HCT116 (cell line): ENCODE measurements around the gene GNG13.

Experiments used
- CBX3 ChIP-seq: IDR thresholded peaks from 2 replicates; pipeline ENCODE4 v1.6.1; 2012; ENCODE audit warnings: low read depth
- CTCF ChIP-seq, 3 experiments: fragments of 200-600 bp in 1 of 3; sonication (generic) in 1 of 3; IDR thresholded peaks in 2 of 3; conservative IDR thresholded peaks in 1 of 3; 2 replicates each; pipeline ENCODE4 v1.5.1; 2012 to 2017; ENCODE audit warnings: low read depth in 2 of 3, low read length in 2 of 3, antibody characterized with exemption in 1 of 3, borderline replicate concordance in 1 of 3, control low read depth in 1 of 3, mild to moderate bottlenecking in 1 of 3, mixed read lengths in 1 of 3, mixed run types in 1 of 3, moderate library complexity in 1 of 3; ENCODE audit not compliant: insufficient read depth in 1 of 3
- EZH2 ChIP-seq: fragments of 200-600 bp; sonication (generic); IDR thresholded peaks from 2 replicates; pipeline ENCODE4 v1.6.1; 2017; ENCODE audit warnings: antibody characterized with exemption, mixed run types
- MAX ChIP-seq: IDR thresholded peaks from 2 replicates; pipeline ENCODE4 v1.6.1; 2012
- POLR2A ChIP-seq: IDR thresholded peaks from 2 replicates; pipeline ENCODE4 v1.7.0; 2011; ENCODE audit warnings: borderline replicate concordance; ENCODE audit not compliant: insufficient read depth, insufficient read length; ENCODE audit errors: extremely low read depth
- REST ChIP-seq: IDR thresholded peaks from 2 replicates; pipeline ENCODE4 v1.6.1; 2012; ENCODE audit warnings: low read depth
- TCF7L2 ChIP-seq: IDR thresholded peaks from 2 replicates; pipeline ENCODE4 v1.7.0; 2011; ENCODE audit warnings: borderline replicate concordance, inconsistent platforms; ENCODE audit not compliant: insufficient read depth, insufficient read length; ENCODE audit errors: extremely low read depth
- YY1 ChIP-seq: IDR thresholded peaks from 2 replicates; pipeline ENCODE4 v1.6.1; 2011; ENCODE audit warnings: low read length, low read depth, moderate library complexity, mild to moderate bottlenecking; ENCODE audit not compliant: insufficient replicate concordance; ENCODE audit errors: extremely low read depth
- ZBTB33 ChIP-seq: IDR thresholded peaks from 2 replicates; pipeline ENCODE4 v1.6.1; 2011; ENCODE audit warnings: mild to moderate bottlenecking, low read length, moderate library complexity; ENCODE audit not compliant: insufficient replicate concordance; ENCODE audit errors: extremely low read depth
- ZFX ChIP-seq: fragments of 450-650 bp; IDR thresholded peaks from 2 replicates; pipeline ENCODE4 v1.6.1; 2017

- TF ChIP-seq EZH2 (no peak), TCF7L2 (no peak), YY1 (no peak), CTCF (IDR thresholded peaks at IDR 0.05 in 2 of 3, conservative IDR thresholded peaks at IDR 0.05 in 1 of 3; ENCODE audit: borderline replicate concordance in 1 of 3, insufficient read depth in 1 of 3, low read depth in 2 of 3, low read length in 2 of 3) (no peak), CBX3 (no peak), ZBTB33 (no peak), MAX (no peak), POLR2A (no peak), ZFX (no peak), REST (no peak)
Observed at GRCh38 chr16:843771-844170, 43.2 kb upstream of the GNG13 start.
